K562 (cell line): ENCODE measurements around the gene DNAJC18. TPM values are rescaled to one million over a fixed set of nuclear protein-coding genes. Genes with fewer than 3 reads are reported as not detected.

Experiments used
- ATAC-seq: fragments of 200-7000 bp; cut with Tn5 transposase; 3 replicates; pipeline ENCODE4 v1.9.1; 2020; ENCODE audit warnings: moderate library complexity
- BruUV-seq: library from RNA; stranded (reverse); fragments of 400-500 nt; replicated peaks from 2 replicates; lab custom pipeline; 2021; lab: Mats Ljungman, UMichigan
- CTCF ChIA-PET: fragments of 300-600 bp; formaldehyde crosslinking; extraction: SDS; loops from one replicate; lab custom pipeline; 2021; ENCODE audit warnings: low intra/inter-chr PET ratio; lab: Yijun Ruan, JAX
- POLR2A ChIA-PET: fragments of 300-600, 350-650 bp; sonication (Branson Sonifier 250); formaldehyde crosslinking; extraction: SDS; loops from one replicate; lab custom pipeline; 2021; ENCODE audit warnings: antibody characterized with exemption, inconsistent platforms; lab: Yijun Ruan, JAX
- DNase-seq, 4 experiments: peaks; one replicate each; pipeline versions ENCODE4 v3.0.0 to v3.0.0-alpha.2; 2011 to 2018; ENCODE audit warnings: low spot score in 3 of 4, mixed read lengths in 3 of 4; ENCODE audit errors: extremely low read depth in 1 of 4
- FAIRE-seq: peaks from 2 replicates; lab custom pipeline; 2011; peaks lifted over from hg19 to GRCh38; lab: Jason Lieb, UNC
- H2AFZ ChIP-seq: 2 replicates; pipeline ENCODE4 v1.6.0; 2011; ENCODE audit warnings: low read depth, low read length, control low read depth, inconsistent platforms
- H3K27ac ChIP-seq: fragments of 200-600 bp; 3 replicates; pipeline ENCODE4 v1.8.0; 2011; ENCODE audit warnings: low read depth, mild to moderate bottlenecking, control low read depth, inconsistent platforms, low read length, moderate library complexity, mixed read lengths; ENCODE audit errors: extremely low read depth
- H3K27me3 ChIP-seq, 2 experiments: fragments of 300-600 bp in 1 of 2; 2 replicates in 1 of 2; 3 replicates in 1 of 2; pipeline versions ENCODE4 v1.6.0 to v1.8.0; 2011; ENCODE audit warnings: inconsistent platforms in 2 of 2, low read length in 2 of 2, mild to moderate bottlenecking in 1 of 2, mixed read lengths in 1 of 2, moderate library complexity in 1 of 2; ENCODE audit not compliant: control insufficient read depth in 2 of 2, insufficient read depth in 2 of 2
- H3K36me3 ChIP-seq: fragments of 300-600 bp; 3 replicates; pipeline ENCODE4 v1.8.0; 2011; ENCODE audit warnings: mild to moderate bottlenecking, low read length, inconsistent platforms; ENCODE audit not compliant: control insufficient read depth, insufficient read depth
- H3K4me1 ChIP-seq, 2 experiments: fragments of 200-600 bp in 1 of 2; replicated peaks in 1 of 2; 2 replicates in 1 of 2; 3 replicates in 1 of 2; pipeline versions ENCODE4 v1.5.1 to v1.8.0; 2011; ENCODE audit warnings: inconsistent platforms in 2 of 2, low read length in 2 of 2, mild to moderate bottlenecking in 1 of 2, mixed read lengths in 1 of 2, moderate library complexity in 1 of 2; ENCODE audit not compliant: control insufficient read depth in 2 of 2, insufficient read depth in 2 of 2
- H3K4me2 ChIP-seq: 2 replicates; pipeline ENCODE4 v1.6.1; 2011; ENCODE audit warnings: low read length, control low read depth, inconsistent platforms, mixed read lengths; ENCODE audit not compliant: insufficient read depth
- H3K4me3 ChIP-seq: fragments of 200-600 bp; sonication (generic), shearing (Covaris generic); 2 replicates; pipeline ENCODE4 v1.5.1; 2016; ENCODE audit warnings: control low read depth, inconsistent platforms
- H3K79me2 ChIP-seq: fragments of 200-600 bp; 3 replicates; pipeline ENCODE4 v1.8.0; 2011; ENCODE audit warnings: low read length, inconsistent platforms; ENCODE audit not compliant: control insufficient read depth, insufficient read depth
- H3K9ac ChIP-seq, 2 experiments: 2 replicates each; pipeline versions ENCODE4 v1.6.0 to v1.6.1; 2011; ENCODE audit warnings: low read depth in 2 of 2, low read length in 2 of 2, control low read depth in 1 of 2, inconsistent platforms in 1 of 2, mild to moderate bottlenecking in 1 of 2, mixed read lengths in 1 of 2; ENCODE audit not compliant: insufficient read depth in 1 of 2
- H3K9me1 ChIP-seq: one replicate; pipeline ENCODE4 v1.6.0; 2011; ENCODE audit warnings: inconsistent platforms, mild to moderate bottlenecking, low read length, moderate library complexity; ENCODE audit not compliant: control insufficient read depth, insufficient read depth
- H3K9me3 ChIP-seq: replicated peaks from 2 replicates; pipeline ENCODE4 v1.5.1; 2011; ENCODE audit warnings: low read depth, low read length, inconsistent platforms; ENCODE audit not compliant: control insufficient read depth, insufficient read depth
- H4K20me1 ChIP-seq: replicated peaks from 2 replicates; pipeline ENCODE4 v1.6.1; 2011; ENCODE audit warnings: low read length, inconsistent platforms, mixed read lengths; ENCODE audit not compliant: control insufficient read depth, insufficient read depth
- E2F6 ChIP-seq, 2 experiments: IDR thresholded peaks; 2 replicates each; pipeline ENCODE4 v1.6.1; 2011; ENCODE audit warnings: borderline replicate concordance in 1 of 2, control low read depth in 1 of 2, low read depth in 1 of 2, low read length in 1 of 2, mild to moderate bottlenecking in 1 of 2, mixed read lengths in 1 of 2, moderate library complexity in 1 of 2; ENCODE audit not compliant: insufficient read depth in 1 of 2, insufficient read length in 1 of 2, poor library complexity in 1 of 2, severe bottlenecking in 1 of 2; ENCODE audit errors: extremely low read depth in 1 of 2
- GATA2 ChIP-seq: sonication (generic); formaldehyde crosslinking; IDR thresholded peaks from 2 replicates; pipeline ENCODE4 v1.4.0; 2020; ENCODE audit warnings: mild to moderate bottlenecking, missing genetic modification reagents
- HNRNPK ChIP-seq: fragments of 200-400 bp; formaldehyde crosslinking; IDR thresholded peaks from one replicate; pipeline ENCODE4 v1.6.1; 2018; ENCODE audit warnings: mild to moderate bottlenecking, low read depth, low read length; ENCODE audit not compliant: poor library complexity, severe bottlenecking
- JUNB ChIP-seq: fragments of 450-650 bp; formaldehyde crosslinking; conservative IDR thresholded peaks from 2 replicates; pipeline ENCODE4 v1.4.0; 2020; ENCODE audit warnings: mild to moderate bottlenecking
- RBFOX2 ChIP-seq: fragments of 200-400 bp; formaldehyde crosslinking; IDR thresholded peaks from 2 replicates; pipeline ENCODE4 v1.6.1; 2017; ENCODE audit warnings: low read depth, mild to moderate bottlenecking, low read length, moderate library complexity
- ZNF174 ChIP-seq: fragments of 250-450 bp; sonication (Bioruptor Pico); IDR thresholded peaks from 2 replicates; pipeline ENCODE4 v1.4.0; 2020; ENCODE audit warnings: mild to moderate bottlenecking
- ZNF280A ChIP-seq: fragments of 450-650 bp; IDR thresholded peaks from 2 replicates; pipeline ENCODE4 v1.6.1; 2018; ENCODE audit warnings: mild to moderate bottlenecking, low read depth; ENCODE audit not compliant: partially characterized antibody
- ZNF511 ChIP-seq: sonication (generic); formaldehyde crosslinking; IDR thresholded peaks from 2 replicates; pipeline ENCODE4 v1.8.0; 2022; ENCODE audit warnings: mild to moderate bottlenecking, missing genetic modification reagents
- WGBS: fragments of 100-300 bp; shearing (Covaris generic); methylation state at CpG from one replicate; pipeline ENCODE4 v1.1.6; 2016; ENCODE audit warnings: low coverage, mixed read lengths; ENCODE audit not compliant: insufficient coverage; ENCODE audit errors: missing lambda C conversion rate; 5-methylcytosine and 5-hydroxymethylcytosine counted together
- in situ Hi-C: fragments of 300-500 bp; cut with MboI; formaldehyde crosslinking; loops from 4 replicates; pipeline ENCODE4 v1.15.0; 2018; ENCODE audit warnings: inconsistent platforms, mixed read lengths
- intact Hi-C: fragments of 100-400 bp; cut with micrococcal nuclease; formaldehyde crosslinking; loops from 2 replicates; pipeline ENCODE4 v1.14.2; 2022
- polyA plus RNA-seq, 8 experiments: library from polyadenylated mRNA; depleted of rRNA in 4 of 8; stranded (reverse) in 5 of 8; unstranded in 3 of 8; fragments of >200 nt; fragmentation: Nextera tagmentation in 2 of 8; fragmentation: Illumina TruSeq in 1 of 8; extraction: Ambion mirVana in 2 of 8; extraction: Trizol in 1 of 8; gene quantifications; 2 replicates each; pipeline versions ENCODE4 v1.2.1 to v1.2.3, GENCODE V29; 2011 to 2014; ENCODE audit warnings: inconsistent platforms in 1 of 8, missing spikeins in 1 of 8
- total RNA-seq, 7 experiments: library from RNA; depleted of rRNA in 6 of 7; stranded (reverse); fragments of >200 nt in 6 of 7; fragmentation: Illumina TruSeq in 2 of 7; extraction: Trizol in 2 of 7; gene quantifications; 2 replicates each; pipeline versions ENCODE4 v1.2.1 to v1.2.3, GENCODE V29; 2011 to 2021; ENCODE audit warnings: low replicate concordance in 1 of 7
- TF ChIP-seq, protein P1 (sequence below): fragments of 450-650 bp; formaldehyde crosslinking; IDR thresholded peaks from 2 replicates; pipeline ENCODE4 v1.4.0; 2020; ENCODE audit warnings: mild to moderate bottlenecking, moderate library complexity
- TF ChIP-seq, protein P2 (sequence below): fragments of 450-650 bp; IDR thresholded peaks from 2 replicates; pipeline ENCODE4 v1.6.1; 2017; ENCODE audit warnings: antibody characterized with exemption

DNAJC18 gene
- total and polyA plus RNA-seq, 9 of the 15 experiments (the other 6 are each of a cell fraction or from before 2014, with no cell fraction given) = 1.5 to 13.3 (median 7.5) TPM

DNA sequence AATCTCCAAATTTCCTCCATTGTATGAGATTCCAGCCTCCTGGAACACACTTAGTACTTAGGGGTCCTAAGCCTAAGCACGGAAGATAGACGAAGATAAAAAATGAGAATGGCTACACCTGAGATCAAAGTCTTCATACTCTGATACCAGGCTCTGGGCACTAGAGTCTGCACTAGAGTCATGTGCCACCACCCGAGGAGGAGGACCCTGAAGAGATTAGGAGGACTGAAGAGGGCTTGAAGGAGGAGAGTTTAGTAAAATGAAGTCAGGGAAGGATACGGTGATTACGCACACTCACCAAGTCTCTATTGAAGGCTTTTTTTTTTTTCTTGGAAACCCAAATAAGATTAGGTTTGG, 34.9 kb downstream of the DNAJC18 start (continued):
- TF ChIP-seq, protein P1, sequence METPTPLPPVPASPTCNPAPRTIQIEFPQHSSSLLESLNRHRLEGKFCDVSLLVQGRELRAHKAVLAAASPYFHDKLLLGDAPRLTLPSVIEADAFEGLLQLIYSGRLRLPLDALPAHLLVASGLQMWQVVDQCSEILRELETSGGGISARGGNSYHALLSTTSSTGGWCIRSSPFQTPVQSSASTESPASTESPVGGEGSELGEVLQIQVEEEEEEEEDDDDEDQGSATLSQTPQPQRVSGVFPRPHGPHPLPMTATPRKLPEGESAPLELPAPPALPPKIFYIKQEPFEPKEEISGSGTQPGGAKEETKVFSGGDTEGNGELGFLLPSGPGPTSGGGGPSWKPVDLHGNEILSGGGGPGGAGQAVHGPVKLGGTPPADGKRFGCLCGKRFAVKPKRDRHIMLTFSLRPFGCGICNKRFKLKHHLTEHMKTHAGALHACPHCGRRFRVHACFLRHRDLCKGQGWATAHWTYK (CRISPR knock-in tag) = peak; percentile 18; the same call in 1 of the 2 replicates
- TF ChIP-seq GATA2 (CRISPR knock-in tag) = peak; percentile 16; the same call in 1 of the 2 replicates

DNA sequence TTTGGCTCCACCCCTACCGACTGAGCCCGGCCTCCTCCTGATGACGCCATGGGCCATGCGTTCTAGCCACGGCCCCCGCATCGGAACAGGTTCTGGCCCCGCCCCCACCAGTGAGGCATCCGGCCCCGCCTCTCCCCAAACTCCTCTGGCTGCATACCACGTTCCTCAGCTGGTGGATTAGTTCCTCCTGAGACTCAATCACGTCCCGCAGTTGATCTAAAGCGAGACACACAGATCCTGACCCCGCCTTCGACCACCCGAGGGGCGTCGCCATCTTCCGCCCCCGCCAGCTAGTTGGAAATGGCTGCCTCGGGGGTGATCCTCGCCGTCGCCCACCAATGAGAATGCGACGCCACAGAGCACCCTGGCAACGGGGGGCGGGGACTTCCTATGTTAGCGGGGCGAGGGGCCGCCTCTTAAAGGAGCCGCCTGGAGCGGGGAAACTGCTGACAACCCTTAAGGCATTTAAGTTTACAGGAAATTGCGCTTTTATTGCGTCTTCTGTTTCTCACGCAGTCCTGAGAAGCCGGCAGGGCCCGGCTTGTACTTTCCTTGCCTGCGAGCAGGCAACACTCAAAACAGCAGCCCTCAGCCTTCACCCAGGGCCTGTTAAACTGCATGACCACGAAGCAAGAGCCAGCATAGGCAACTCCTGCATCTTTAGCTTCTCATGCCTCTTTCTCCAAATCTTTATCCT, 35.4 kb downstream of the DNAJC18 start, which contains the start of gene SPATA24:
TSS of gene SPATA24 (minus strand) at position 303 of the 697 bp plus-strand sequence. CDS start at position 274, 29 bp downstream.
- H3K9ac ChIP-seq = peak within 1 kb of the TSS; percentile 73 to 88
- H3K79me2 ChIP-seq = no peaks in the 10 kb centered on the region
- H3K27me3 ChIP-seq = no peaks in the 10 kb centered on the region
- FAIRE-seq (peak; percentile 91), DNase-seq (peak; percentile 98 to 99 (median 99)), ATAC-seq (peak; percentile 98)
- ChIA-PET CTCF (no interaction called here), POLR2A (interaction anchor here (0.6 to 1.6 kb wide), 6 partner anchors 10 to 371 kb away, joined by 3 to 5 read pairs (median 3); no protein-coding TSS in a partner anchor)
- WGBS = under 1% methylated on average over 41 of the region's 41 CpGs
- H3K36me3 ChIP-seq = 0 out of 3 replicates have a peak, but pooled peaks cover 2% of the 10 kb centered on the region
- H3K4me3 ChIP-seq = peak within 1 kb of the TSS; percentile 50
- H4K20me1 ChIP-seq = no peaks in the 10 kb centered on the region
- no peaks in the 10 kb centered on the region for H3K9me1 ChIP-seq
- H2AFZ ChIP-seq = peak within 1 kb of the TSS; percentile 97
- in situ Hi-C loops = no loop called here
- H3K4me2 ChIP-seq = peak within 1 kb of the TSS; percentile 99
- H3K27ac ChIP-seq = peak within 1 kb of the TSS; percentile 90
- H3K4me1 ChIP-seq = peaks cover 11 to 15% of the 10 kb centered on the region in 2 experiments; a peak in 4 of 5 replicates
- H3K9me3 ChIP-seq = no peaks in the 10 kb centered on the region
- intact Hi-C loops = loop anchor here (2.0 to 5.0 kb wide), 2 partner anchors 19 to 62 kb away; partner anchors contain the start of gene PAIP2
- no TSS peak for BruUV-seq
- peak; percentile 88 for TF ChIP-seq RBFOX2
- no peak for TF ChIP-seq HNRNPK
- peak; percentile 20 to 26 for TF ChIP-seq E2F6 (IDR thresholded peaks at IDR 0.05; ENCODE audit: borderline replicate concordance in 1 of 2, extremely low read depth in 1 of 2, insufficient read depth in 1 of 2, insufficient read length in 1 of 2, low read depth in 1 of 2, low read length in 1 of 2, poor library complexity in 1 of 2, severe bottlenecking in 1 of 2)
- TF ChIP-seq, protein P2, sequence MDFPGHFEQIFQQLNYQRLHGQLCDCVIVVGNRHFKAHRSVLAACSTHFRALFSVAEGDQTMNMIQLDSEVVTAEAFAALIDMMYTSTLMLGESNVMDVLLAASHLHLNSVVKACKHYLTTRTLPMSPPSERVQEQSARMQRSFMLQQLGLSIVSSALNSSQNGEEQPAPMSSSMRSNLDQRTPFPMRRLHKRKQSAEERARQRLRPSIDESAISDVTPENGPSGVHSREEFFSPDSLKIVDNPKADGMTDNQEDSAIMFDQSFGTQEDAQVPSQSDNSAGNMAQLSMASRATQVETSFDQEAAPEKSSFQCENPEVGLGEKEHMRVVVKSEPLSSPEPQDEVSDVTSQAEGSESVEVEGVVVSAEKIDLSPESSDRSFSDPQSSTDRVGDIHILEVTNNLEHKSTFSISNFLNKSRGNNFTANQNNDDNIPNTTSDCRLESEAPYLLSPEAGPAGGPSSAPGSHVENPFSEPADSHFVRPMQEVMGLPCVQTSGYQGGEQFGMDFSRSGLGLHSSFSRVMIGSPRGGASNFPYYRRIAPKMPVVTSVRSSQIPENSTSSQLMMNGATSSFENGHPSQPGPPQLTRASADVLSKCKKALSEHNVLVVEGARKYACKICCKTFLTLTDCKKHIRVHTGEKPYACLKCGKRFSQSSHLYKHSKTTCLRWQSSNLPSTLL = peak; percentile 94
- TF ChIP-seq ZNF511 (CRISPR knock-in tag) = 0 out of 2 replicates have a peak, but pooled peaks have one; percentile 31
- no peak for TF ChIP-seq ZNF174 (CRISPR knock-in tag)
- TF ChIP-seq ZNF280A = no peak
- no peak for TF ChIP-seq JUNB (CRISPR knock-in tag)
